ENCODE measurements around the gene OR5K1.
A peak's percentile ranks its signal among the peaks of the same experiment; 100 is the strongest.

OR5K1 gene

DNA sequence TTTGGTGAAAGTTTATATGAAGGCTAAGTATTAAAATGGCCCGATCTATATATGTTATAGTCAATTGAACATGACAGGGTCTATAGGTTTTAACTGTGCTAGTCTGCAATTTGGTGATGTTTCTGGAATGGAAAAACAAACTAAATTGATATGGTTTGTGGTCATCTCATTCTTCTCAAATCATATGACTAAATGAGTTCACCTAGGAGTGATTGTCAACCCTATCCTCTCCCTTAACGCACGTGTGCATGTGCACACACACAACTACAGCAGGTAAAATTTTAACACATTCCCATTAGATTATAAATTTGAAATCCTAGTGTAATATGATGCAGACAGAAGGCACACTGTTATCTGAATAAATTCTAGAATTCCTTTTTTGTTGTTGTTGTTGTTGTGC, 50.7 kb downstream of the OR5K1 start:
- no peak for TF ChIP-seq NFIC (IDR thresholded peaks at IDR 0.05)
- no peak for TF ChIP-seq CREB1 (IDR thresholded peaks at IDR 0.05; ENCODE audit: low read depth)
- TF ChIP-seq EP300 (IDR thresholded peaks at IDR 0.05; ENCODE audit: borderline replicate concordance) = no peak
- TF ChIP-seq, protein P1, sequence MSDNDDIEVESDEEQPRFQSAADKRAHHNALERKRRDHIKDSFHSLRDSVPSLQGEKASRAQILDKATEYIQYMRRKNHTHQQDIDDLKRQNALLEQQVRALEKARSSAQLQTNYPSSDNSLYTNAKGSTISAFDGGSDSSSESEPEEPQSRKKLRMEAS (IDR thresholded peaks at IDR 0.05) = no peak
- TF ChIP-seq TCF12 (IDR thresholded peaks at IDR 0.05; ENCODE audit: low read depth) = no peak
- no peak for TF ChIP-seq YY1 (IDR thresholded peaks at IDR 0.05; ENCODE audit: low read depth)
- no peak for TF ChIP-seq TEAD4 (IDR thresholded peaks at IDR 0.05)
- no peak for TF ChIP-seq ZBTB7A (IDR thresholded peaks at IDR 0.05; ENCODE audit: low read depth)
- TF ChIP-seq RAD21 (IDR thresholded peaks at IDR 0.05; ENCODE audit: low read depth) = no peak
- TF ChIP-seq CEBPB (IDR thresholded peaks at IDR 0.05) = no peak
- TF ChIP-seq FOXM1 (IDR thresholded peaks at IDR 0.05; ENCODE audit: borderline replicate concordance, low read depth) = no peak
- TF ChIP-seq, protein P2, sequence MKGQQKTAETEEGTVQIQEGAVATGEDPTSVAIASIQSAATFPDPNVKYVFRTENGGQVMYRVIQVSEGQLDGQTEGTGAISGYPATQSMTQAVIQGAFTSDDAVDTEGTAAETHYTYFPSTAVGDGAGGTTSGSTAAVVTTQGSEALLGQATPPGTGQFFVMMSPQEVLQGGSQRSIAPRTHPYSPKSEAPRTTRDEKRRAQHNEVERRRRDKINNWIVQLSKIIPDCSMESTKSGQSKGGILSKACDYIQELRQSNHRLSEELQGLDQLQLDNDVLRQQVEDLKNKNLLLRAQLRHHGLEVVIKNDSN (IDR thresholded peaks at IDR 0.05) = no peak
- TF ChIP-seq TAF1 (IDR thresholded peaks at IDR 0.05; ENCODE audit: low read depth) = no peak
- TF ChIP-seq EGR1 (IDR thresholded peaks at IDR 0.05) = no peak

DNA sequence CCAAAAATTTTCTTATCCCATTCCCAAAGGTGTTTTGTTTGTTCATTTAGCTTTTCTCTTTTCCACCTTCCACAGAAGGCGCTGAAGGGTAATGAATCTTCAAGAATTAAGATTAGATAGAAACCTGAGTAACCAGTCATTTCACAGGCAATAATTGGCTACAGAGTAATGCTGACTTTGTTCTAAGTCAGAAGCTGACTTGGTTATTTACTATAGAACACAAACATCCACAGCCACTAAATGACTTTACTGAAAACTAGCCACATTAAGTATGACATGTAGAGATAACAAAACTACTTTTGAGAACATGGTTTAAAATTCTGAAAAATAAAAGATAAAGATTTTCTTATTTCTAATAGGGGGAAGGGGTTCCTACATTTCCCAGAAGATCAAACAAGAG, 51.9 kb downstream of the OR5K1 start:
- TF ChIP-seq CREB1 (IDR thresholded peaks at IDR 0.05; ENCODE audit: low read depth) (no peak), NFIC (IDR thresholded peaks at IDR 0.05) (no peak), CEBPB (IDR thresholded peaks at IDR 0.05) (no peak), ZBTB7A (IDR thresholded peaks at IDR 0.05; ENCODE audit: low read depth) (no peak), TEAD4 (IDR thresholded peaks at IDR 0.05) (no peak), RAD21 (IDR thresholded peaks at IDR 0.05; ENCODE audit: low read depth) (no peak), EP300 (IDR thresholded peaks at IDR 0.05; ENCODE audit: borderline replicate concordance) (no peak), EGR1 (IDR thresholded peaks at IDR 0.05) (no peak), YY1 (IDR thresholded peaks at IDR 0.05; ENCODE audit: low read depth) (no peak), TAF1 (IDR thresholded peaks at IDR 0.05; ENCODE audit: low read depth) (no peak), FOXM1 (IDR thresholded peaks at IDR 0.05; ENCODE audit: borderline replicate concordance, low read depth) (no peak), TCF12 (IDR thresholded peaks at IDR 0.05; ENCODE audit: low read depth) (no peak)
- TF ChIP-seq, protein P3, sequence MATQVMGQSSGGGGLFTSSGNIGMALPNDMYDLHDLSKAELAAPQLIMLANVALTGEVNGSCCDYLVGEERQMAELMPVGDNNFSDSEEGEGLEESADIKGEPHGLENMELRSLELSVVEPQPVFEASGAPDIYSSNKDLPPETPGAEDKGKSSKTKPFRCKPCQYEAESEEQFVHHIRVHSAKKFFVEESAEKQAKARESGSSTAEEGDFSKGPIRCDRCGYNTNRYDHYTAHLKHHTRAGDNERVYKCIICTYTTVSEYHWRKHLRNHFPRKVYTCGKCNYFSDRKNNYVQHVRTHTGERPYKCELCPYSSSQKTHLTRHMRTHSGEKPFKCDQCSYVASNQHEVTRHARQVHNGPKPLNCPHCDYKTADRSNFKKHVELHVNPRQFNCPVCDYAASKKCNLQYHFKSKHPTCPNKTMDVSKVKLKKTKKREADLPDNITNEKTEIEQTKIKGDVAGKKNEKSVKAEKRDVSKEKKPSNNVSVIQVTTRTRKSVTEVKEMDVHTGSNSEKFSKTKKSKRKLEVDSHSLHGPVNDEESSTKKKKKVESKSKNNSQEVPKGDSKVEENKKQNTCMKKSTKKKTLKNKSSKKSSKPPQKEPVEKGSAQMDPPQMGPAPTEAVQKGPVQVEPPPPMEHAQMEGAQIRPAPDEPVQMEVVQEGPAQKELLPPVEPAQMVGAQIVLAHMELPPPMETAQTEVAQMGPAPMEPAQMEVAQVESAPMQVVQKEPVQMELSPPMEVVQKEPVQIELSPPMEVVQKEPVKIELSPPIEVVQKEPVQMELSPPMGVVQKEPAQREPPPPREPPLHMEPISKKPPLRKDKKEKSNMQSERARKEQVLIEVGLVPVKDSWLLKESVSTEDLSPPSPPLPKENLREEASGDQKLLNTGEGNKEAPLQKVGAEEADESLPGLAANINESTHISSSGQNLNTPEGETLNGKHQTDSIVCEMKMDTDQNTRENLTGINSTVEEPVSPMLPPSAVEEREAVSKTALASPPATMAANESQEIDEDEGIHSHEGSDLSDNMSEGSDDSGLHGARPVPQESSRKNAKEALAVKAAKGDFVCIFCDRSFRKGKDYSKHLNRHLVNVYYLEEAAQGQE (IDR thresholded peaks at IDR 0.05; ENCODE audit: low read depth) = no peak
- TF ChIP-seq, protein P2 (IDR thresholded peaks at IDR 0.05) = no peak
- TF ChIP-seq, protein P1 (IDR thresholded peaks at IDR 0.05) = no peak

DNA sequence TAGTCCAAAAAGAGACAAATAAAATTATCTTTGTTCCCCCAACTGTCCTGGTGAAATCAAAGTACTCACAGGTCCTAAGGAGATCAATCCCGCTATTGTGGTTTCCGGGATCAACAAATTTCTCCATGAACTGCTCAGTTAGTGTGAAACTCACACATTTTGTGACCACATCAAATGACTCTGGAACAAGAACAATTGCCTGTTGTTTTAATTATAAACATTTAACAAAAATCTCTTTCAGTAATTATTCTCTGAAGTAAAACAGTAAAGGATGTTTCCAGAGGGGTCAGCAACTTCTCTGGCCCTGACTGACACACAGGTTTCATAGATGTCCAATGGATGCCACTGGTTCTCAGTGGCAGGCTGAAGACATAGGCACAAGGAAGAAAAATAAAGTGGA, 55.8 kb downstream of the OR5K1 start:
- no peak for TF ChIP-seq ZBTB7A (IDR thresholded peaks at IDR 0.05; ENCODE audit: low read depth)
- no peak for TF ChIP-seq FOXM1 (IDR thresholded peaks at IDR 0.05; ENCODE audit: borderline replicate concordance, low read depth)
- no peak for TF ChIP-seq TAF1 (IDR thresholded peaks at IDR 0.05; ENCODE audit: low read depth)
- no peak for TF ChIP-seq TEAD4 (IDR thresholded peaks at IDR 0.05)
- TF ChIP-seq, protein P1 (IDR thresholded peaks at IDR 0.05) = no peak
- TF ChIP-seq YY1 (IDR thresholded peaks at IDR 0.05; ENCODE audit: low read depth) = no peak
- TF ChIP-seq NFIC (IDR thresholded peaks at IDR 0.05) = no peak
- no peak for TF ChIP-seq EP300 (IDR thresholded peaks at IDR 0.05; ENCODE audit: borderline replicate concordance)
- no peak for TF ChIP-seq TCF12 (IDR thresholded peaks at IDR 0.05; ENCODE audit: low read depth)
- no peak for TF ChIP-seq RAD21 (IDR thresholded peaks at IDR 0.05; ENCODE audit: low read depth)
- no peak for TF ChIP-seq EGR1 (IDR thresholded peaks at IDR 0.05)

DNA sequence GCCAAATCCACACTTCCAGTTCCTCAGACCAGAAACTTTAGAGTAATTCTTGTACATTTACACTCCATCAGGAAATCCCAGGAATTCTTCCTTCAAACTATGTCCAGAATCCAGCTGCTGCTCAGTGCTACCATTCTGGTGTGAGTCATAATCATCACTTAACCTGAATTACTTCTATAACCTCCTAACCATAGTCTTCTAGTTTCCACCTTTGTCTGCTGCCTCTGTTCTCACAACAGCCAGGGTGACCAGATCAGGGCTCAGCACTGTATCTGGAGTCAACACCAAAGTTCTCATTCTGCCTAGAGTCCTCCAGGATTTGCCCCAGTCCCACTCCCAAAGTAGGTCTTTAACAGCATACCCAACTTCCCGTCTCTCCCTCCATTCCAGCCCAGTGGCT, 56.4 kb downstream of the OR5K1 start:
- TF ChIP-seq ZBTB7A (IDR thresholded peaks at IDR 0.05; ENCODE audit: low read depth) (no peak), FOXM1 (IDR thresholded peaks at IDR 0.05; ENCODE audit: borderline replicate concordance, low read depth) (no peak), TCF12 (IDR thresholded peaks at IDR 0.05; ENCODE audit: low read depth) (no peak), CEBPB (IDR thresholded peaks at IDR 0.05) (no peak), NFIC (IDR thresholded peaks at IDR 0.05) (no peak), RAD21 (IDR thresholded peaks at IDR 0.05; ENCODE audit: low read depth) (no peak), TAF1 (IDR thresholded peaks at IDR 0.05; ENCODE audit: low read depth) (no peak), TEAD4 (IDR thresholded peaks at IDR 0.05) (no peak)
- TF ChIP-seq, protein P1 (IDR thresholded peaks at IDR 0.05) = no peak
- TF ChIP-seq, protein P3 (IDR thresholded peaks at IDR 0.05; ENCODE audit: low read depth) = no peak

DNA sequence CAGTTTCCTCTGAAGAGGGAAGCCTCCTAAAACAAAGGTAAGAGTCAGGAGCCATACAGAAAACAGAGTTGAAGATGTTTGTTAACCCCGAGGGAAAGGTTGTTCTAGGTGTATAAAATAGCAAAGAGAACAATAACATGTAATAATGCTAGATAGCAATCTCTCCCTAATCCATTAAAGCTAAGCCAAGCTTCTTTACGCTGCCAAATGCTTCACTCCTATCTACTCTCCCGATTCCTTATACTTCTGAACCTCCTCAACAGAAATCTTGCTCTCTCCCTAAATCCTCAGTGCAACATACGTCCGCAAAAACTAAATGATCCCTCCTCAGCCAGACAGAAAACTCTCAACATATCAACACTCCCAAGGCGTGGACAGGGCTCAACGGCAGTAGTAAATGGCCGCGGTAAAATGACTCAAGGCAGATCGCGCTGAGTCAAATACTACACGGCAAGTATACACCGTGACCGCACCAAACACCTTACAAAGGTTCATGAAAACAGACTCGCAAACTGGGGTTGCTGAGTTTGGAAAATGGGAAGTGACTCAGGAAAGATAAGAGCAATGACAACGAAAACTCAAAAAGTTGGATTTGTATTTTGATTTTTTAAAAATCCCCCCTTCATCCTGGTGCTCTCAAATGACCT, 59.0 kb downstream of the OR5K1 start:
- TF ChIP-seq EGR1 (IDR thresholded peaks at IDR 0.05) (no peak), NFIC (IDR thresholded peaks at IDR 0.05) (no peak), TEAD4 (IDR thresholded peaks at IDR 0.05) (no peak), YY1 (IDR thresholded peaks at IDR 0.05; ENCODE audit: low read depth) (peak; percentile 59; the same call in 1 of the 2 replicates), TAF1 (IDR thresholded peaks at IDR 0.05; ENCODE audit: low read depth) (no peak; the same call in 1 of the 2 replicates), CREB1 (IDR thresholded peaks at IDR 0.05; ENCODE audit: low read depth) (no peak)
